ENCODE results near the gene WDR62. TPM values are rescaled to one million over a fixed set of nuclear protein-coding genes. Genes with fewer than 3 reads are reported as not detected.

Gene WDR62
- total RNA-seq, 2 donors from 2014 or later: 0.26 to 0.33 TPM

DNA sequence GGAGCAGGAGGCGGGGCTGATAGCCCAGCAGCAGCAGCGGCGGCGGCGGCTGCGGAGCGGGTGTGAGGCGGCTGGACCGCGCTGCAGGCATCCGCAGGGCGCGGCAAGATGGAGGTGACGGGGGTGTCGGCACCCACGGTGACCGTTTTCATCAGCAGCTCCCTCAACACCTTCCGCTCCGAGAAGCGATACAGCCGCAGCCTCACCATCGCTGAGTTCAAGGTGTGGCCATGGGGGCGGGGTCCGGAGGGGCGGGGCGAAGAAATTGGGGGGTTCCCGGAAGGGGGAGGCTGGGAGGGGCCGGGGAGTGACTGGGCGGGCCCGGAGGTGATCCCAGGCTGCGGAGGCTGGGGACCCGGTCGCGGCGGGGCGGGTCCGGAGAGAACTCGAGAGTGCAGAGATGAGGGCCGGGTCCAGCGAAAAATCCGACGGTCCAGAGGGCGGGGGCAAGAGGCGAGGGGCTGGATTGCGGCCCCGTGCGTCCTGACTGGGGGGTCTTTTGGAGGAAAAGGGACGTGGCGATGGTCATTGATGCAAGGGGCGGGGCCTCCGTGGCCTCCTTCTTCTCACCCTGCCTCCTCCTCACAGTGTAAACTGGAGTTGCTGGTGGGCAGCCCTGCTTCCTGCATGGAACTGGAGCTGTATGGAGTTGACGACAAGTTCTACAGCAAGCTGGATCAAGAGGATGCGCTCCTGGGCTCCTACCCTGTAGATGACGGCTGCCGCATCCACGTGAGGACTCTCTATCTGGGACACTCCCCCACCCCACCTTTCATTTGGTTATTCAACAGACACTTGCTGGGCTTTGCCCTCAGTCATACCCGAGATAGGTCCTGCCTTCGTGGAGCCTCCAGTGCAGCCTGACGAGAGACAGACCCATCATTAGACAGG lies 61.0 kb downstream of the WDR62 start, which contains the start of gene TBCB:
TSS of gene TBCB (plus strand) at position 16 of the 891 bp plus-strand sequence. CDS start at position 109, 93 bp downstream.
- Histone ChIP-seq H3K27ac (peak within 1 kb of the TSS; percentile 76 to 92 (median 80)), H3K4me3 (peak within 1 kb of the TSS; percentile 46 to 77), H3K27me3 (no peaks in the 10 kb centered on the region), H3K9me3 (no peaks in the 10 kb centered on the region), H3K4me1 (peaks cover 20% of the 10 kb centered on the region), H3K36me3 (replicated peaks in 1 of 2; ENCODE audit: insufficient read depth in 1 of 2, low read depth in 2 of 2) (no peaks in the 10 kb centered on the region)
- intact Hi-C loops (cut with DNase I): no loop called here
- peak; percentile 30 for ATAC-seq
- TF ChIP-seq, protein P1, sequence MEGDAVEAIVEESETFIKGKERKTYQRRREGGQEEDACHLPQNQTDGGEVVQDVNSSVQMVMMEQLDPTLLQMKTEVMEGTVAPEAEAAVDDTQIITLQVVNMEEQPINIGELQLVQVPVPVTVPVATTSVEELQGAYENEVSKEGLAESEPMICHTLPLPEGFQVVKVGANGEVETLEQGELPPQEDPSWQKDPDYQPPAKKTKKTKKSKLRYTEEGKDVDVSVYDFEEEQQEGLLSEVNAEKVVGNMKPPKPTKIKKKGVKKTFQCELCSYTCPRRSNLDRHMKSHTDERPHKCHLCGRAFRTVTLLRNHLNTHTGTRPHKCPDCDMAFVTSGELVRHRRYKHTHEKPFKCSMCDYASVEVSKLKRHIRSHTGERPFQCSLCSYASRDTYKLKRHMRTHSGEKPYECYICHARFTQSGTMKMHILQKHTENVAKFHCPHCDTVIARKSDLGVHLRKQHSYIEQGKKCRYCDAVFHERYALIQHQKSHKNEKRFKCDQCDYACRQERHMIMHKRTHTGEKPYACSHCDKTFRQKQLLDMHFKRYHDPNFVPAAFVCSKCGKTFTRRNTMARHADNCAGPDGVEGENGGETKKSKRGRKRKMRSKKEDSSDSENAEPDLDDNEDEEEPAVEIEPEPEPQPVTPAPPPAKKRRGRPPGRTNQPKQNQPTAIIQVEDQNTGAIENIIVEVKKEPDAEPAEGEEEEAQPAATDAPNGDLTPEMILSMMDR (IDR thresholded peaks at IDR 0.05): no peak
- TF ChIP-seq POLR2A (IDR thresholded peaks at IDR 0.05): peak in 2 of 3 donors; percentile 52 to 60
- WGBS, 2 donors: 2 to 4% methylated on average over 13 to 59 of the region's 59 CpGs
- DNase-seq: peak in 1 of 4 donors; percentile 23

DNA sequence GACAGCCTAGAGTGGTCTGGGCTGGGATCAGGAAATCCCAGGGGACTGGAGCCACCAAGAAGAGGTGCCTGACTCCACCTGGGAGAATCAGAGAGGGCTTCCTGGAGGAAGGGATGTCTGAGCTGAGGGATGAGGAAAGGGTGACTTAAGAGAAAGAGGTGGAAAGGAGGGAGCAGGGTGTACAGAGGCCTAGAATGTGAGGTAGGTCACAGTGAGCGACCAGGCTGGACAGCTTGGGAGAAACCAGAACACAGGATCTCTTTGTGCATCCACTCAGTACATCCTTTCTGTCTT lies 61.6 kb downstream of the WDR62 start:
- Histone ChIP-seq H3K27ac (peak overlapping the region in 2 of 4 donors; percentile 85 to 92), H3K4me3 (no peak overlapping the region), H3K4me1 (peaks cover 20% of the 10 kb centered on the region), H3K36me3 (replicated peaks in 1 of 2; ENCODE audit: insufficient read depth in 1 of 2, low read depth in 2 of 2) (no peaks in the 10 kb centered on the region), H3K27me3 (no peaks in the 10 kb centered on the region), H3K9me3 (no peaks in the 10 kb centered on the region)
- 95 to 100% methylated on average over 1 of the region's 1 CpG for WGBS, 2 donors
- TF ChIP-seq POLR2A (IDR thresholded peaks at IDR 0.05): no peak
- TF ChIP-seq, protein P1 (IDR thresholded peaks at IDR 0.05): no peak
- DNase-seq: no peak
- intact Hi-C loops (cut with DNase I): no loop called here
- ATAC-seq: no peak

DNA sequence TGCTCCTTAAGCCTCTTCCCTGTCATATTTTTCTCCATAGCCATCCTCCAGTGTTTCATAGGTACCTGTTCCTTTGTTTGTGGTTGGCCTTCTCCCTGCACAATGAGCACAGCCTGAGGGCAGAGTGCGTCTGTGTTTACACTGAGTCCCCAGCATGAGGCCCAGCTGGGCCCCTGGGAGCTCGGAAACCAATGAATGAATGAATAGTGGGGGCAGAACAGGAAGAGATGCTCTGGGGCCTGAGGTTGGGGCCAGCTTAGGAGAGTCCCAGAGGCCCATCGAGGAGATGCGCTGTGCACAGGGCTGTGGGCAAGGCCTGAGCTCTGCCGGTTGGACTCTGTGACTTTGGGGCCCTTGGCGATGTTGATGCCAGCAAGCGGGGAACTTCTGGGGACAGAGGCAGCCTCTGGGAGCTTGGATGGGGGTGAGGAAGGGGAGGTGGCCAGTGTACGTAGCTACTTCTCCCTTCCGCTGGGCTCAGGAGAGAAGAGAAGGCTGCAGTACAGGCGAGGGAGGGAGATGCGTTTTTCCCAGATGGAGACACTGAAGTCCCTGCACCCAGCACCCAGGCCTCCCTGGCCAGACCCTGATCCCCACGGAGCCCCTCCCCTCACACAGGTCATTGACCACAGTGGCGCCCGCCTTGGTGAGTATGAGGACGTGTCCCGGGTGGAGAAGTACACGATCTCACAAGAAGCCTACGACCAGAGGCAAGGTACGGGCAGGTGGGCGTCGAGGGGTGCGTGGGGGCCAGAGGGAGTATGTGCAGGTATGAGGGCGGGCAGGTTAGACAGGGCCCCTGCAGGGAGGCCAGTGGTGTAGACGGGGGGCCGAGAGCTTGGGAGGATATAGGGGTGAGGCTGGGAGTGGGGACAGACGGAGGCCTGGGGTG lies 65.6 kb downstream of the WDR62 start:
- DNase-seq (no peak), ATAC-seq (no peak)
- 88 to 92% methylated on average over 24 to 25 of the region's 26 CpGs for WGBS, 2 donors
- Histone ChIP-seq H3K27me3 (no peaks in the 10 kb centered on the region), H3K4me1 (peaks cover 10% of the 10 kb centered on the region), H3K36me3 (replicated peaks in 1 of 2; ENCODE audit: insufficient read depth in 1 of 2, low read depth in 2 of 2) (peaks cover 0 to 3% of the 10 kb centered on the region in 2 donors), H3K27ac (no peak overlapping the region), H3K9me3 (no peaks in the 10 kb centered on the region), H3K4me3 (no peak overlapping the region)
- intact Hi-C loops (cut with DNase I): loop anchor here (5.0 kb wide), 1 partner anchor 52 kb away; no protein-coding TSS in a partner anchor
- TF ChIP-seq POLR2A (IDR thresholded peaks at IDR 0.05): no peak
- TF ChIP-seq, protein P1 (IDR thresholded peaks at IDR 0.05): no peak

DNA sequence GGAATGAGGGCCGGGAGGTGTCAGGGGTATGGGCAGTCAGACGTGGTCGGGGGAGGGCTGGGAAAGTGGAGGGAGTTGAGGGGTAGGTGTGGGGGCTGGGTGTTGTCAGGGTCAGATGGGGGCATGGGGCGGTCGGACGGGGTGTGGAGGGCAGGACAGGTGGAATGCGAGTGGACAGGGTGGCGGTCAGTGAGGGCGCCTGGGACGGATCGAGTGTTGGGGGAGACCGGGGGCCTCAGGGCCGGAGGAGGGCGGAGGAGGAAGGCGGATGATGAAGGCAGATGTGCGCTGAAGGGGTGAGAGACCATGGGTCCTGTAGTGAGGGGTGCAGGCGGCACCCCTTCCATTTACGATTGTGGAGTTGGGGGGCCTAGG lies 66.3 kb downstream of the WDR62 start:
- Histone ChIP-seq H3K4me3 (no peak overlapping the region), H3K4me1 (peaks cover 7% of the 10 kb centered on the region), H3K27ac (no peak overlapping the region), H3K9me3 (no peaks in the 10 kb centered on the region), H3K36me3 (replicated peaks in 1 of 2; ENCODE audit: insufficient read depth in 1 of 2, low read depth in 2 of 2) (peaks cover 0 to 3% of the 10 kb centered on the region in 2 donors), H3K27me3 (no peaks in the 10 kb centered on the region)
- TF ChIP-seq, protein P1 (IDR thresholded peaks at IDR 0.05): no peak
- no peak for TF ChIP-seq POLR2A (IDR thresholded peaks at IDR 0.05)
- ATAC-seq (no peak), DNase-seq (no peak)
- intact Hi-C loops (cut with DNase I): loop anchor here (5.0 kb wide), 1 partner anchor 51 kb away; no protein-coding TSS in a partner anchor
- 83 to 93% methylated on average over 18 of the region's 18 CpGs for WGBS, 2 donors
